IPS-20b (cell line): ENCODE results near the gene PAF1.

Source experiments
- H3K27ac ChIP-seq: one replicate; pipeline ENCODE4 v1.5.1; 2013; ENCODE audit warnings: low read length
- H3K27me3 ChIP-seq: 2 replicates; pipeline ENCODE4 v1.6.1; 2013; ENCODE audit warnings: mild to moderate bottlenecking, low read length, inconsistent platforms; ENCODE audit not compliant: insufficient read depth
- H3K36me3 ChIP-seq: 2 replicates; pipeline ENCODE4 v1.6.1; 2013; ENCODE audit warnings: low read depth, mild to moderate bottlenecking, inconsistent platforms, low read length, moderate library complexity; ENCODE audit not compliant: insufficient read depth
- H3K4me1 ChIP-seq: 2 replicates; pipeline ENCODE4 v1.6.1; 2013; ENCODE audit warnings: mild to moderate bottlenecking, control low read depth, inconsistent platforms, low read length, moderate library complexity; ENCODE audit not compliant: insufficient read depth
- H3K4me3 ChIP-seq: 2 replicates; pipeline ENCODE4 v1.5.1; 2013; ENCODE audit warnings: mild to moderate bottlenecking, low read length, inconsistent platforms
- H3K9ac ChIP-seq: 2 replicates; pipeline ENCODE4 v1.6.1; 2013; ENCODE audit warnings: low read depth, mild to moderate bottlenecking, inconsistent platforms, low read length, moderate library complexity
- H3K9me3 ChIP-seq: 2 replicates; pipeline ENCODE4 v1.6.1; 2013; ENCODE audit warnings: mild to moderate bottlenecking, low read depth, low read length, inconsistent platforms; ENCODE audit not compliant: insufficient read depth

PAF1 gene

GRCh38 chr19:39372941-39373340 is 18.0 kb downstream of the PAF1 start:
- Histone ChIP-seq H3K36me3 (peaks cover 88% of the 10 kb centered on the region), H3K4me1 (no peaks in the 10 kb centered on the region), H3K27ac (no peak overlapping the region), H3K9ac (no peak overlapping the region), H3K27me3 (no peaks in the 10 kb centered on the region), H3K4me3 (no peak overlapping the region), H3K9me3 (no peaks in the 10 kb centered on the region)

GRCh38 chr19:39372047-39372802 is 18.7 kb downstream of the PAF1 start:
- Histone ChIP-seq H3K27me3 (no peaks in the 10 kb centered on the region), H3K27ac (no peak overlapping the region), H3K9ac (no peak overlapping the region), H3K36me3 (peaks cover 81% of the 10 kb centered on the region), H3K4me1 (no peaks in the 10 kb centered on the region), H3K9me3 (no peaks in the 10 kb centered on the region), H3K4me3 (no peak overlapping the region)

GRCh38 chr19:39370735-39371134 is 20.2 kb downstream of the PAF1 start:
- Histone ChIP-seq H3K27ac (no peak overlapping the region), H3K4me3 (no peak overlapping the region), H3K27me3 (no peaks in the 10 kb centered on the region), H3K4me1 (no peaks in the 10 kb centered on the region), H3K9me3 (no peaks in the 10 kb centered on the region), H3K36me3 (peaks cover 79% of the 10 kb centered on the region), H3K9ac (no peak overlapping the region)

GRCh38 chr19:39369200-39369599 is 21.7 kb downstream of the PAF1 start:
- no peaks in the 10 kb centered on the region for H3K27me3 ChIP-seq
- H3K36me3 ChIP-seq = peaks cover 72% of the 10 kb centered on the region
- no peak overlapping the region for H3K4me3 ChIP-seq

GRCh38 chr19:39365531-39365930 is 25.4 kb downstream of the PAF1 start:
- H3K4me3 ChIP-seq = no peak overlapping the region
- no peak overlapping the region for H3K9ac ChIP-seq
- H3K4me1 ChIP-seq = no peaks in the 10 kb centered on the region
- H3K36me3 ChIP-seq = peaks cover 66% of the 10 kb centered on the region
- H3K27me3 ChIP-seq = no peaks in the 10 kb centered on the region
- no peaks in the 10 kb centered on the region for H3K9me3 ChIP-seq
- no peak overlapping the region for H3K27ac ChIP-seq

More at GRCh38 chr19:39369200-39369599, 21.7 kb downstream of the PAF1 start:
- Histone ChIP-seq H3K9ac (no peak overlapping the region), H3K27ac (no peak overlapping the region), H3K4me1 (no peaks in the 10 kb centered on the region), H3K9me3 (no peaks in the 10 kb centered on the region)

- Histone ChIP-seq H3K27me3 (no peaks in the 10 kb centered on the region), H3K9ac (no peak overlapping the region), H3K36me3 (peaks cover 63% of the 10 kb centered on the region), H3K27ac (no peak overlapping the region), H3K9me3 (no peaks in the 10 kb centered on the region), H3K4me3 (no peak overlapping the region), H3K4me1 (no peaks in the 10 kb centered on the region)
These were observed 26.9 kb downstream of the PAF1 start for GRCh38 chr19:39363901-39364457.

GRCh38 chr19:39362682-39363657 is 27.9 kb downstream of the PAF1 start:
- Histone ChIP-seq H3K9ac (no peak overlapping the region), H3K4me1 (no peaks in the 10 kb centered on the region), H3K4me3 (no peak overlapping the region), H3K27me3 (no peaks in the 10 kb centered on the region), H3K9me3 (no peaks in the 10 kb centered on the region), H3K27ac (no peak overlapping the region), H3K36me3 (peaks cover 64% of the 10 kb centered on the region)

- Histone ChIP-seq H3K9ac (no peak overlapping the region), H3K27ac (no peak overlapping the region), H3K4me1 (no peaks in the 10 kb centered on the region), H3K27me3 (no peaks in the 10 kb centered on the region), H3K9me3 (no peaks in the 10 kb centered on the region), H3K4me3 (no peak overlapping the region), H3K36me3 (peaks cover 73% of the 10 kb centered on the region)
These were observed 30.3 kb downstream of the PAF1 start for GRCh38 chr19:39360599-39360998.

GRCh38 chr19:39359026-39359425 is 31.9 kb downstream of the PAF1 start:
- Histone ChIP-seq H3K36me3 (peaks cover 87% of the 10 kb centered on the region), H3K27me3 (no peaks in the 10 kb centered on the region), H3K4me3 (no peak overlapping the region), H3K27ac (no peak overlapping the region), H3K4me1 (no peaks in the 10 kb centered on the region), H3K9ac (no peak overlapping the region), H3K9me3 (no peaks in the 10 kb centered on the region)

GRCh38 chr19:39356647-39357046 is 34.3 kb downstream of the PAF1 start:
- Histone ChIP-seq H3K4me3 (no peak overlapping the region), H3K27ac (no peak overlapping the region), H3K9ac (no peak overlapping the region), H3K9me3 (no peaks in the 10 kb centered on the region), H3K27me3 (no peaks in the 10 kb centered on the region), H3K4me1 (no peaks in the 10 kb centered on the region), H3K36me3 (peaks cover 88% of the 10 kb centered on the region)

- Histone ChIP-seq H3K36me3 (peaks cover 89% of the 10 kb centered on the region), H3K4me3 (no peak overlapping the region), H3K27me3 (no peaks in the 10 kb centered on the region), H3K9me3 (no peaks in the 10 kb centered on the region), H3K4me1 (no peaks in the 10 kb centered on the region), H3K9ac (no peak overlapping the region), H3K27ac (no peak overlapping the region)
These were observed 34.8 kb downstream of the PAF1 start for GRCh38 chr19:39356073-39356472.
